Central memory CD4-positive, alpha-beta T cell (primary cell): ENCODE results near the gene KIAA1217.
A peak's percentile ranks its signal among the peaks of the same experiment; 100 is the strongest.
"Not testable (repeated sequence)": the region's sequence is repeated elsewhere in the genome, so short reads cannot be mapped to it uniquely, and the experiment has no call there.

ENCODE experiments used
- DNase-seq: peaks from one replicate; pipeline ENCODE4 v3.0.0; 2022

KIAA1217 gene

GRCh38 chr10:24445958-24446357 is 237.0 kb downstream of the KIAA1217 start:
- DNase-seq: not testable (repeated sequence)

GRCh38 chr10:24446739-24447138 is 237.8 kb downstream of the KIAA1217 start:
- DNase-seq: no peak

- DNase-seq: no peak
These were observed 239.5 kb downstream of the KIAA1217 start for GRCh38 chr10:24448351-24448999.

- DNase-seq: no peak
These were observed 240.4 kb downstream of the KIAA1217 start for GRCh38 chr10:24449321-24449740.

- no peak for DNase-seq
These were observed 240.9 kb downstream of the KIAA1217 start for GRCh38 chr10:24449769-24450310.

GRCh38 chr10:24451325-24451820 is 242.4 kb downstream of the KIAA1217 start:
- peak; percentile 32 for DNase-seq

- no peak for DNase-seq
These were observed 243.1 kb downstream of the KIAA1217 start for GRCh38 chr10:24452030-24452429.

GRCh38 chr10:24453404-24453830 is 244.5 kb downstream of the KIAA1217 start:
- no peak for DNase-seq

- DNase-seq: no peak
These were observed 245.0 kb downstream of the KIAA1217 start for GRCh38 chr10:24453973-24454372.

GRCh38 chr10:24455447-24455846 is 246.5 kb downstream of the KIAA1217 start:
- no peak for DNase-seq

GRCh38 chr10:24456322-24456721 is 247.4 kb downstream of the KIAA1217 start:
- DNase-seq: no peak

- no peak for DNase-seq
These were observed 248.9 kb downstream of the KIAA1217 start for GRCh38 chr10:24457661-24458318.

- DNase-seq: no peak
These were observed 250.9 kb downstream of the KIAA1217 start for GRCh38 chr10:24459836-24460235.

- no peak for DNase-seq
These were observed 253.4 kb downstream of the KIAA1217 start for GRCh38 chr10:24462291-24462813.

- no peak for DNase-seq
These were observed 254.1 kb downstream of the KIAA1217 start for GRCh38 chr10:24462889-24463552.

GRCh38 chr10:24463611-24464426 is 254.9 kb downstream of the KIAA1217 start:
- DNase-seq: peak; percentile 30

- no peak for DNase-seq
These were observed 256.4 kb downstream of the KIAA1217 start for GRCh38 chr10:24465124-24465874.

GRCh38 chr10:24465891-24466818 is 257.2 kb downstream of the KIAA1217 start:
- DNase-seq: peak; percentile 37

- no peak for DNase-seq
These were observed 258.2 kb downstream of the KIAA1217 start for GRCh38 chr10:24467136-24467535.

- DNase-seq: no peak
These were observed 258.7 kb downstream of the KIAA1217 start for GRCh38 chr10:24467605-24468004.
